IMR-90 (cell line): Measurements from ENCODE around the gene SDC3. TPM values are rescaled to one million over a fixed set of nuclear protein-coding genes. Genes with fewer than 3 reads are reported as not detected.

Source experiments
- ATAC-seq: fragments of 200-7000 bp; cut with Tn5 transposase; 2 replicates; pipeline ENCODE4 v1.9.1; 2020; ENCODE audit warnings: low read depth, mild to moderate bottlenecking, moderate library complexity
- BruUV-seq: library from RNA; stranded (reverse); fragments of 400-500 nt; replicated peaks from 2 replicates; lab custom pipeline; 2021; lab: Mats Ljungman, UMichigan
- CTCF ChIA-PET: fragments of 300-600 bp; formaldehyde crosslinking; extraction: SDS; loops from one replicate; lab custom pipeline; 2021; ENCODE audit warnings: antibody characterized with exemption; lab: Yijun Ruan, JAX
- POLR2A ChIA-PET: fragments of 300-600 bp; sonication (Branson Sonifier 250); formaldehyde crosslinking; loops from one replicate; lab custom pipeline; 2022; ENCODE audit warnings: antibody characterized with exemption; ENCODE audit not compliant: unreplicated experiment; lab: Charles Lee
- DNase-seq: peaks from one replicate; pipeline ENCODE4 v3.0.0; 2013
- H2AFZ ChIP-seq: replicated peaks from 2 replicates; pipeline ENCODE3; 2013; ENCODE audit warnings: low read length, mild to moderate bottlenecking; ENCODE audit not compliant: poor library complexity
- H2AK5ac ChIP-seq: 2 replicates; pipeline ENCODE4 v1.6.1; 2013; ENCODE audit warnings: low read depth, low read length, inconsistent platforms
- H2AK9ac ChIP-seq: replicated peaks from 2 replicates; pipeline ENCODE3; 2013; ENCODE audit warnings: mild to moderate bottlenecking, low read depth, low read length, moderate library complexity; ENCODE audit not compliant: poor library complexity
- H2BK120ac ChIP-seq: 2 replicates; pipeline ENCODE4 v1.6.1; 2013; ENCODE audit warnings: low read depth, low read length, inconsistent platforms
- H2BK15ac ChIP-seq: 3 replicates; pipeline ENCODE4 v1.6.1; 2013; ENCODE audit warnings: low read depth, low read length, inconsistent platforms
- H2BK20ac ChIP-seq: 2 replicates; pipeline ENCODE4 v1.6.1; 2013; ENCODE audit warnings: low read depth, mild to moderate bottlenecking, inconsistent platforms, low read length, moderate library complexity
- H2BK5ac ChIP-seq: 2 replicates; pipeline ENCODE4 v1.6.1; 2013; ENCODE audit warnings: mild to moderate bottlenecking, low read depth, low read length, inconsistent platforms; ENCODE audit not compliant: poor library complexity, severe bottlenecking
- H3K14ac ChIP-seq: replicated peaks from 2 replicates; pipeline ENCODE4 v1.6.1; 2013; ENCODE audit warnings: low read depth, low read length, inconsistent platforms
- H3K18ac ChIP-seq: 2 replicates; pipeline ENCODE4 v1.6.1; 2013; ENCODE audit warnings: low read depth, low read length, control low read depth
- H3K23ac ChIP-seq: 2 replicates; pipeline ENCODE4 v1.6.1; 2013; ENCODE audit warnings: low read depth, low read length, inconsistent platforms
- H3K27ac ChIP-seq: 2 replicates; pipeline ENCODE4 v1.5.1; 2013; ENCODE audit warnings: mild to moderate bottlenecking, control low read depth, low read length; ENCODE audit not compliant: insufficient read depth
- H3K27me3 ChIP-seq: 2 replicates; pipeline ENCODE4 v1.6.1; 2013; ENCODE audit warnings: low read length; ENCODE audit not compliant: control insufficient read depth, insufficient read depth
- H3K36me3 ChIP-seq: 2 replicates; pipeline ENCODE4 v1.6.1; 2013; ENCODE audit warnings: low read length, mixed read lengths; ENCODE audit not compliant: control insufficient read depth, insufficient read depth
- H3K4ac ChIP-seq: 2 replicates; pipeline ENCODE4 v1.6.1; 2013; ENCODE audit warnings: low read depth, low read length, inconsistent platforms
- H3K4me1 ChIP-seq: 2 replicates; pipeline ENCODE4 v1.6.1; 2013; ENCODE audit warnings: low read length, mixed read lengths; ENCODE audit not compliant: control insufficient read depth, insufficient read depth
- H3K4me2 ChIP-seq: 2 replicates; pipeline ENCODE4 v1.6.1; 2013; ENCODE audit warnings: low read depth, mild to moderate bottlenecking, control low read depth, low read length, moderate library complexity
- H3K4me3 ChIP-seq: 2 replicates; pipeline ENCODE4 v1.5.1; 2013; ENCODE audit warnings: low read depth, mild to moderate bottlenecking, control low read depth, low read length, moderate library complexity; ENCODE audit not compliant: insufficient read depth
- H3K56ac ChIP-seq: 2 replicates; pipeline ENCODE4 v1.6.1; 2013; ENCODE audit warnings: low read length, inconsistent platforms; ENCODE audit not compliant: insufficient read depth; ENCODE audit errors: extremely low read depth
- H3K79me1 ChIP-seq, 2 experiments: 2 replicates each; pipeline ENCODE4 v1.6.1; 2013; ENCODE audit warnings: low read length in 2 of 2, inconsistent platforms in 1 of 2, low read depth in 1 of 2
- H3K9ac ChIP-seq: 2 replicates; pipeline ENCODE4 v1.6.1; 2013; ENCODE audit warnings: low read depth, low read length, control low read depth
- H3K9me1 ChIP-seq: 2 replicates; pipeline ENCODE4 v1.6.1; 2013; ENCODE audit warnings: low read length, inconsistent platforms; ENCODE audit not compliant: insufficient read depth
- H3K9me3 ChIP-seq: 2 replicates; pipeline ENCODE4 v1.6.1; 2013; ENCODE audit warnings: low read length; ENCODE audit not compliant: control insufficient read depth, insufficient read depth
- H4K20me1 ChIP-seq: 2 replicates; pipeline ENCODE4 v1.6.1; 2013; ENCODE audit warnings: low read length, inconsistent platforms; ENCODE audit not compliant: insufficient read depth
- H4K5ac ChIP-seq: 2 replicates; pipeline ENCODE4 v1.6.1; 2013; ENCODE audit warnings: mild to moderate bottlenecking, low read depth, low read length, control low read depth
- H4K8ac ChIP-seq, 2 experiments: 2 replicates each; pipeline ENCODE4 v1.6.1; 2013; ENCODE audit warnings: low read depth in 2 of 2, low read length in 2 of 2, control low read depth in 1 of 2, inconsistent platforms in 1 of 2
- H4K91ac ChIP-seq: 2 replicates; pipeline ENCODE4 v1.6.1; 2013; ENCODE audit warnings: low read depth, low read length, inconsistent platforms; ENCODE audit not compliant: insufficient read depth
- BHLHE40 ChIP-seq: fragments of 150-350 bp; IDR thresholded peaks from 2 replicates; pipeline ENCODE4 v1.6.1; 2016; ENCODE audit warnings: mild to moderate bottlenecking, low read depth, low read length
- CEBPB ChIP-seq: IDR thresholded peaks from 2 replicates; pipeline ENCODE4 v1.6.1; 2012; ENCODE audit warnings: low read depth, low read length, improper control_type of control experiment
- CHD1 ChIP-seq: IDR thresholded peaks from 2 replicates; pipeline ENCODE4 v1.6.1; 2012; ENCODE audit warnings: low read depth, low read length, improper control_type of control experiment
- MAFK ChIP-seq: IDR thresholded peaks from 2 replicates; pipeline ENCODE4 v1.6.1; 2012; ENCODE audit warnings: low read depth, low read length, improper control_type of control experiment
- MXI1 ChIP-seq: IDR thresholded peaks from 2 replicates; pipeline ENCODE4 v1.6.1; 2012; ENCODE audit warnings: low read depth, mild to moderate bottlenecking, low read length, moderate library complexity, borderline replicate concordance
- NFE2L2 ChIP-seq: fragments of 150-350 bp; IDR thresholded peaks from 2 replicates; pipeline ENCODE4 v1.6.1; 2016; ENCODE audit warnings: low read depth, mild to moderate bottlenecking, low read length
- RAD21 ChIP-seq: IDR thresholded peaks from 2 replicates; pipeline ENCODE4 v1.6.1; 2012; ENCODE audit warnings: low read length, improper control_type of control experiment
- RFX5 ChIP-seq: IDR thresholded peaks from 2 replicates; pipeline ENCODE4 v1.8.0; 2012; ENCODE audit warnings: low read depth, mild to moderate bottlenecking, low read length, moderate library complexity
- SMC3 ChIP-seq: fragments of 150-350 bp; IDR thresholded peaks from 2 replicates; pipeline ENCODE4 v1.6.1; 2016; ENCODE audit warnings: low read depth, mild to moderate bottlenecking, antibody characterized with exemption, low read length, moderate library complexity
- WGBS, 2 experiments: methylation state at CpG; one replicate each; pipeline versions ENCODE4 v1.1.5 to v1.1.7; 2013; ENCODE audit warnings: missing lambda C conversion rate in 2 of 2; ENCODE audit not compliant: insufficient read length in 1 of 2; ENCODE audit errors: extremely low coverage in 2 of 2; 5-methylcytosine and 5-hydroxymethylcytosine counted together
- dilution Hi-C: fragments of 300-500 bp; cut with HindIII; formaldehyde crosslinking; loops from one replicate; pipeline ENCODE4 v1.14.3; 2018; ENCODE audit warnings: low sequenced_read_pairs; ENCODE audit not compliant: unreplicated experiment
- in situ Hi-C: fragments of 300-500 bp; cut with MboI; formaldehyde crosslinking; loops from 3 replicates; pipeline ENCODE4 v1.14.3; 2019; ENCODE audit warnings: low sequenced_read_pairs, inconsistent platforms, mixed read lengths
- intact Hi-C: fragments of 100-400 bp; cut with micrococcal nuclease; formaldehyde crosslinking; loops from 2 replicates; pipeline ENCODE4 v1.10.0; 2022
- polyA plus RNA-seq, 3 experiments: library from polyadenylated mRNA; depleted of rRNA; stranded (reverse); fragments of >200 nt; gene quantifications; 2 replicates each; pipeline ENCODE4 v1.2.3, GENCODE V29; 2012; ENCODE audit warnings: low replicate concordance in 1 of 3
- total RNA-seq: library from RNA; depleted of rRNA; stranded (reverse); fragments of >200 nt; gene quantifications from 2 replicates; pipeline ENCODE4 v1.2.3, GENCODE V29; 2012
- TF ChIP-seq, protein P1 (sequence below): conservative IDR thresholded peaks from 2 replicates; pipeline ENCODE4 v1.5.1; 2012; ENCODE audit warnings: mild to moderate bottlenecking, low read depth, low read length, improper control_type of control experiment
- TF ChIP-seq, protein P2 (sequence below): fragments of 150-350 bp; IDR thresholded peaks from 2 replicates; pipeline ENCODE4 v1.6.1; 2017; ENCODE audit warnings: mild to moderate bottlenecking, antibody characterized with exemption, low read length, low read depth

The SDC3 gene
- total and polyA plus RNA-seq, 2 of the 4 experiments (the other 2 are of a cell fraction), result 13.1 to 71.5 TPM

DNA sequence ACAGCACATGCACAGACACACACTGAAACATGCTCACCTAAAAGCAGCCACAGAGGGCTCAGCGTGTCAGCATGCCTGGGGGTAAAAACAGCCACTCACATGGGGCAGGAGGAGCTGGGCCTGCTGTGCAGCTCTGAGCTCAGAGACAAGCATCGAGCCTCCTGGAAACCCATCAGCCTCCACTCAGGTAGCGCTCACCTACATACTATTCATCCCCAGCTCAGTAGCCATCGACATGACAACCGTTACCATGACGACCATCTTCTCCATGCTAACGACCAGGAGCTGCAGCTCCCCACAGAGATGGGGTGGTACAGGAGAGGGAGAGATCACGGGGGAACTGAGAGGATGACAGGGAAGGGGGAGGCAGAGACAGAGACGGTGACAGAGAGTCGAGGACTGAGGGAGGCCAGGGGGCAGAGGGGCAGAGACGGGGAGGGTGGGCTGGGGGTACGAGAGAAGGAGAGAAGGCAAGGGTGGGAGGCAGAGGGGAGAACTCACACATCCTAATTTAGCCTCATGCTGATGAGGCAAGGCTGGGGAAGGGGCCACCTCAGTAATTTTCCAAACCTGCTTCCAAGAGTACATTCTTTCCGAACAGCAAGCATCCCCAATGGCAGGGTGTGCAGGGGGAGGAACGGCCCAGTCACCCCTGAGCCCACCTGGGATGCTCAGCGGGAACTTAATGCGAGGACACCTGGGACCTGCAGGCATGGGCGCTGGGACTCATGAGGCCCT, 28.4 kb downstream of the SDC3 start:
- H2AK9ac ChIP-seq, result no peak overlapping the region
- H2BK20ac ChIP-seq, result peak overlapping the region; percentile 0; the same call in 1 of the 2 replicates
- intact Hi-C loops, result no loop called here
- POLR2A ChIA-PET, result no interaction called here
- H2BK15ac ChIP-seq, result peak overlapping the region; percentile 54; the same call in 1 of the 3 replicates
- CTCF ChIA-PET, result interaction anchor here (0.5 kb wide), 1 partner anchor 90 kb away, joined by 4 read pairs; no protein-coding TSS in a partner anchor
- ATAC-seq, result no peak
- dilution Hi-C loops, result no loop called here
- H3K14ac ChIP-seq, result 0 out of 2 replicates have a peak overlapping the region, but pooled peaks have one; percentile 13
- no TSS peak for BruUV-seq
- no peak overlapping the region for H3K4me3 ChIP-seq
- 76% methylated on average over 9 of the region's 17 CpGs; no CpG with 5 or more reads in 1 of the 2 experiments for WGBS, 2 experiments
- H4K5ac ChIP-seq, result no peak overlapping the region
- no peaks in the 10 kb centered on the region for H3K9me3 ChIP-seq
- no peak overlapping the region; the same call in 1 of the 2 replicates for H2BK120ac ChIP-seq
- no peak overlapping the region for H3K4me2 ChIP-seq
- H3K23ac ChIP-seq, result peak overlapping the region; percentile 29; the same call in 1 of the 2 replicates
- peaks cover 39 to 96% of the 10 kb centered on the region in 2 experiments for H3K79me1 ChIP-seq
- H4K8ac ChIP-seq, result no peak overlapping the region
- H3K4me1 ChIP-seq, result peaks cover 32% of the 10 kb centered on the region
- peaks cover 62% of the 10 kb centered on the region for H4K20me1 ChIP-seq
- peak overlapping the region; percentile 51 for H3K4ac ChIP-seq
- no peak for DNase-seq
- H4K91ac ChIP-seq, result peak overlapping the region; percentile 69; the same call in 1 of the 2 replicates
- TF ChIP-seq MXI1 (no peak), SMC3 (no peak), RFX5 (no peak), NFE2L2 (no peak), CEBPB (no peak), MAFK (no peak), CHD1 (no peak), RAD21 (no peak), BHLHE40 (no peak)
- TF ChIP-seq, protein P1, sequence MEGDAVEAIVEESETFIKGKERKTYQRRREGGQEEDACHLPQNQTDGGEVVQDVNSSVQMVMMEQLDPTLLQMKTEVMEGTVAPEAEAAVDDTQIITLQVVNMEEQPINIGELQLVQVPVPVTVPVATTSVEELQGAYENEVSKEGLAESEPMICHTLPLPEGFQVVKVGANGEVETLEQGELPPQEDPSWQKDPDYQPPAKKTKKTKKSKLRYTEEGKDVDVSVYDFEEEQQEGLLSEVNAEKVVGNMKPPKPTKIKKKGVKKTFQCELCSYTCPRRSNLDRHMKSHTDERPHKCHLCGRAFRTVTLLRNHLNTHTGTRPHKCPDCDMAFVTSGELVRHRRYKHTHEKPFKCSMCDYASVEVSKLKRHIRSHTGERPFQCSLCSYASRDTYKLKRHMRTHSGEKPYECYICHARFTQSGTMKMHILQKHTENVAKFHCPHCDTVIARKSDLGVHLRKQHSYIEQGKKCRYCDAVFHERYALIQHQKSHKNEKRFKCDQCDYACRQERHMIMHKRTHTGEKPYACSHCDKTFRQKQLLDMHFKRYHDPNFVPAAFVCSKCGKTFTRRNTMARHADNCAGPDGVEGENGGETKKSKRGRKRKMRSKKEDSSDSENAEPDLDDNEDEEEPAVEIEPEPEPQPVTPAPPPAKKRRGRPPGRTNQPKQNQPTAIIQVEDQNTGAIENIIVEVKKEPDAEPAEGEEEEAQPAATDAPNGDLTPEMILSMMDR, result no peak
- TF ChIP-seq, protein P2, sequence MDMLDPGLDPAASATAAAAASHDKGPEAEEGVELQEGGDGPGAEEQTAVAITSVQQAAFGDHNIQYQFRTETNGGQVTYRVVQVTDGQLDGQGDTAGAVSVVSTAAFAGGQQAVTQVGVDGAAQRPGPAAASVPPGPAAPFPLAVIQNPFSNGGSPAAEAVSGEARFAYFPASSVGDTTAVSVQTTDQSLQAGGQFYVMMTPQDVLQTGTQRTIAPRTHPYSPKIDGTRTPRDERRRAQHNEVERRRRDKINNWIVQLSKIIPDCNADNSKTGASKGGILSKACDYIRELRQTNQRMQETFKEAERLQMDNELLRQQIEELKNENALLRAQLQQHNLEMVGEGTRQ, result no peak
- peaks cover 26% of the 10 kb centered on the region for H3K9me1 ChIP-seq
- H2BK5ac ChIP-seq, result no peak overlapping the region
- H3K27me3 ChIP-seq, result no peaks in the 10 kb centered on the region
- in situ Hi-C loops, result no loop called here
- H3K27ac ChIP-seq, result peak overlapping the region; percentile 50
- peak overlapping the region; percentile 83 for H2AK5ac ChIP-seq
- H2AFZ ChIP-seq, result no peak overlapping the region
- peaks cover 16% of the 10 kb centered on the region for H3K36me3 ChIP-seq
- H3K56ac ChIP-seq, result no peak overlapping the region
- no peak overlapping the region for H3K9ac ChIP-seq
- no peak overlapping the region; the same call in 1 of the 2 replicates for H3K18ac ChIP-seq
